Uterus (tissue), 4 donors: ENCODE data around the gene TMEM272. TPM values are rescaled to one million over a fixed set of nuclear protein-coding genes. Genes with fewer than 3 reads are reported as not detected.

Experiments used
- DNase-seq, 2 donors: peaks; one replicate each; pipeline ENCODE4 v3.0.0-alpha.2; 2019 to 2020
- H3K27ac ChIP-seq, 2 donors: fragments of 200-600 bp; sonication (generic); 1 replicate in 1 of 2; 2 replicates in 1 of 2; pipeline ENCODE4 v1.5.1; 2016 to 2018
- H3K27me3 ChIP-seq, 2 donors: fragments of 200-600 bp; sonication (generic); one replicate each; pipeline ENCODE4 v1.5.1; 2018 to 2019; ENCODE audit warnings: control low read depth in 1 of 2
- H3K36me3 ChIP-seq, 2 donors: fragments of 200-600 bp; sonication (generic); one replicate each; pipeline ENCODE4 v1.5.1; 2019; ENCODE audit warnings: control low read depth in 1 of 2
- H3K4me1 ChIP-seq, 2 donors: fragments of 200-600 bp; sonication (generic); one replicate each; pipeline ENCODE4 v1.5.1; 2018 to 2019; ENCODE audit warnings: control low read depth in 1 of 2
- H3K4me3 ChIP-seq, 2 donors: fragments of 200-600 bp; sonication (generic); 1 replicate in 1 of 2; 2 replicates in 1 of 2; pipeline ENCODE4 v1.5.1; 2018 to 2019; ENCODE audit warnings: mild to moderate bottlenecking in 1 of 2
- H3K9me3 ChIP-seq, 2 donors: fragments of 200-600 bp; sonication (generic); one replicate each; pipeline ENCODE4 v1.5.1; 2019; ENCODE audit warnings: control low read depth in 1 of 2
- POLR2A ChIP-seq, 2 donors: fragments of 450-650 bp; IDR thresholded peaks; one replicate each; pipeline ENCODE4 v1.6.1; 2016; ENCODE audit warnings: antibody characterized with exemption in 2 of 2, mild to moderate bottlenecking in 1 of 2, moderate library complexity in 1 of 2
- intact Hi-C: fragments of 100-400 bp; cut with DNase I; formaldehyde crosslinking; loops from one replicate; pipeline ENCODE4 v1.15.1; 2023; ENCODE audit warnings: low total_unique reads
- total RNA-seq, 4 donors: library from RNA; depleted of rRNA in 3 of 4; stranded (reverse); fragments of >200 nt in 3 of 4; gene quantifications; one replicate each; pipeline versions ENCODE4 v1.1.0 to v1.2.4, GENCODE V29; 2014 to 2023
- TF ChIP-seq, protein P1 (sequence below), 4 experiments: fragments of 200-600 bp in 2 of 4; fragments of 450-650 bp in 2 of 4; sonication (generic) in 2 of 4; IDR thresholded peaks; one replicate each; pipeline ENCODE4 v1.5.1; 2016 to 2019; ENCODE audit warnings: antibody characterized with exemption in 4 of 4, mild to moderate bottlenecking in 2 of 4, moderate library complexity in 1 of 4
- donor health status: DM: yes; HTN: yes; CAD: no.

Gene TMEM272
- total RNA-seq, 4 donors from 2014 or later = 0.14 to 0.52 TPM; not detected in 2

DNA sequence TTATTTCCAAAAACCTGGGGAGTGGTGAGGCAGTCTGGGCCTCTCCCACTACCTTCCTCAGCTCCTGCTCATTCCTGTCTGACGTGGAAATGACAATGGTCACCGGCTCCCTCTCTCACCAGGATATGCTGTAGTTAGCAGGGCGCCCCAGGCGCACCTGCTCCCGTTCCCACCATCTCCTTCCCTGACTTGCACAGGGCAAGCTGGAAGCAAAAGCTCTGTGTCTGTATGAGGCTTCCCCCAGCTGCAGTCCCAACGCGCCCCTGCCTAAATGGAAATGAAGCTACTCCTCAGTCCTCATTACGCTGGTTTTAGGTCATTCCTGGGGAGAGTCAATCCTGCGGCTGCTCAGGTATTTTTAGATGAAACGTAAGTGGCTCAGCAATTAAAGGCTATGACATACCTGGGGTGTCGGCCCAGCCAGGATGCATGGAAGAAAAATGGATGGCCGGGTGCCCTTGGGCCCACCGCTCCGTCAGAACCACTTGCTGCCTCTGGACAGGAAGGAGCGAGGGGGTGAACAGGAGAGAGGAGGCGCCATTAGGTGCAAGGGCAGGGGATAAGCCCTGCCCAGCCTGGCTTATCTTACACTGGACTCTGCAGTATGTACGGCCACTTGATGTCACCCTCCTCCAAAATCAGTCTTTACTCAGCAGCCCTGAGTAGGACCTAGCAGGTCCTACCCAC lies 73.4 kb downstream of the TMEM272 start:
- H3K9me3 ChIP-seq = no peaks in the 10 kb centered on the region
- H3K4me1 ChIP-seq = peaks cover 9 to 10% of the 10 kb centered on the region in 2 donors
- H3K4me3 ChIP-seq = no peak overlapping the region
- DNase-seq = no peak
- no peaks in the 10 kb centered on the region for H3K27me3 ChIP-seq
- TF ChIP-seq, protein P1, sequence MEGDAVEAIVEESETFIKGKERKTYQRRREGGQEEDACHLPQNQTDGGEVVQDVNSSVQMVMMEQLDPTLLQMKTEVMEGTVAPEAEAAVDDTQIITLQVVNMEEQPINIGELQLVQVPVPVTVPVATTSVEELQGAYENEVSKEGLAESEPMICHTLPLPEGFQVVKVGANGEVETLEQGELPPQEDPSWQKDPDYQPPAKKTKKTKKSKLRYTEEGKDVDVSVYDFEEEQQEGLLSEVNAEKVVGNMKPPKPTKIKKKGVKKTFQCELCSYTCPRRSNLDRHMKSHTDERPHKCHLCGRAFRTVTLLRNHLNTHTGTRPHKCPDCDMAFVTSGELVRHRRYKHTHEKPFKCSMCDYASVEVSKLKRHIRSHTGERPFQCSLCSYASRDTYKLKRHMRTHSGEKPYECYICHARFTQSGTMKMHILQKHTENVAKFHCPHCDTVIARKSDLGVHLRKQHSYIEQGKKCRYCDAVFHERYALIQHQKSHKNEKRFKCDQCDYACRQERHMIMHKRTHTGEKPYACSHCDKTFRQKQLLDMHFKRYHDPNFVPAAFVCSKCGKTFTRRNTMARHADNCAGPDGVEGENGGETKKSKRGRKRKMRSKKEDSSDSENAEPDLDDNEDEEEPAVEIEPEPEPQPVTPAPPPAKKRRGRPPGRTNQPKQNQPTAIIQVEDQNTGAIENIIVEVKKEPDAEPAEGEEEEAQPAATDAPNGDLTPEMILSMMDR (IDR thresholded peaks at IDR 0.05) = no peak
- TF ChIP-seq POLR2A (IDR thresholded peaks at IDR 0.05) = no peak
- intact Hi-C loops = no loop called here
- H3K36me3 ChIP-seq = no peaks in the 10 kb centered on the region
- peak overlapping the region; percentile 92 to 96 for H3K27ac ChIP-seq

DNA sequence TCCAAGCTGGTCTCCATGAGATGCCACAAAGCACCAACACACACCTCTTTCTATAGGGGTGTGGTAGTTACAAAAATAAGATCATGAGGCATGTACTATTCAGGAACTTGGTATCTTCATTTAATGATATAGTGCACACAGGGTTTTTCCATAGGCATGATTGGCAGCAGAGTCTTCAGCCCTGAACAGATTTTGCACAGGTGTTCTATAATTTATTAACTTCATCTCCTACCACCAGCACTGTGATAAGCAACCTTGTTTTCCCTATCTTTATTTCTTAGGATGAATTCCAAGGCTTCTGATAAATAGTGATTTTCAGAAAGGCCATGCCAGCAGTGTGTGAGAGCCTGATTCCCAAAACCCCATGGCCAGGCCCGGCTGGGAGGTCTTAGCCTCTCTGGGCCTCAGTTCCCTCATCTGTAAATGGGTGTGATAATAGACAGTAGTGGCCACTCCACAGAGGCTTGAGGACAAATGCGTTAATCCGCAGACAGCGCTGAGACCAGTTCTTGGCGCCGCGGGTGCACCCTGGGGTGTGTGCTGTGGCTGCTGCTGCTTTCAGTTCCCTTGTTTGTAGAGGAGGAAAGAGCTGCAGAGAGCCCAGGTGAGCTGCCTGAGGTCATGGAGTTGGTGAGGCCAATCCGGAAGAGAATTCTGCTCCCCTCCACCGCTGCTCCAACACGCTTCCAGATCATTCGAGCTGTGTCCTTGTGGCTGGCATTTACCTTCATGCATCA lies 74.1 kb downstream of the TMEM272 start:
- Histone ChIP-seq H3K9me3 (no peaks in the 10 kb centered on the region), H3K4me1 (peaks cover 9 to 10% of the 10 kb centered on the region in 2 donors), H3K27ac (peak overlapping the region; percentile 92 to 96), H3K36me3 (no peaks in the 10 kb centered on the region), H3K27me3 (no peaks in the 10 kb centered on the region), H3K4me3 (no peak overlapping the region)
- TF ChIP-seq POLR2A (IDR thresholded peaks at IDR 0.05) = no peak
- TF ChIP-seq, protein P1 (IDR thresholded peaks at IDR 0.05) = no peak
- no peak for DNase-seq
- intact Hi-C loops = no loop called here

DNA sequence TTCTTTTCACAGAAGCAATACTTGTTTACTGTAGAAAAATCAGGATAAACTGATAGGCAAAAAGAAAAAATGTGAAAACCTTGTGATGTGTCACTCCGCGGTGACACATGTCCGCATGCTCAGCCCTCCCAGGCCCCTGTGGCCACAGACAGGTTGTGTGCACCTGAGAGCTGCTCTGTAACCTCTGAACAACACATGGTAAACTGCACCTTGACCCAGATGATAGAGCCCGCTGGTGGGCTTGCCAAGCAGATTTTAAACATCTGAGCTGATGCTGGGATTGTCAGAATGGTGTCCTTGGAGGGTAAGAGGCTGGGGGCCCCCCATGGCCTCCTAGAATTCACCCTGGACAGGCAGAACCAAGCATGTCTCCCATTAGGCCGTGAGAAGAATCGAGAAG lies 74.8 kb downstream of the TMEM272 start:
- no peak for DNase-seq
- no peaks in the 10 kb centered on the region for H3K36me3 ChIP-seq
- peaks cover 9 to 10% of the 10 kb centered on the region in 2 donors for H3K4me1 ChIP-seq
- no peak overlapping the region for H3K4me3 ChIP-seq
- TF ChIP-seq, protein P1 (IDR thresholded peaks at IDR 0.05) = no peak
- no peak for TF ChIP-seq POLR2A (IDR thresholded peaks at IDR 0.05)
- H3K9me3 ChIP-seq = no peaks in the 10 kb centered on the region
- intact Hi-C loops = no loop called here
- peak overlapping the region; percentile 92 to 96 for H3K27ac ChIP-seq
- H3K27me3 ChIP-seq = no peaks in the 10 kb centered on the region

DNA sequence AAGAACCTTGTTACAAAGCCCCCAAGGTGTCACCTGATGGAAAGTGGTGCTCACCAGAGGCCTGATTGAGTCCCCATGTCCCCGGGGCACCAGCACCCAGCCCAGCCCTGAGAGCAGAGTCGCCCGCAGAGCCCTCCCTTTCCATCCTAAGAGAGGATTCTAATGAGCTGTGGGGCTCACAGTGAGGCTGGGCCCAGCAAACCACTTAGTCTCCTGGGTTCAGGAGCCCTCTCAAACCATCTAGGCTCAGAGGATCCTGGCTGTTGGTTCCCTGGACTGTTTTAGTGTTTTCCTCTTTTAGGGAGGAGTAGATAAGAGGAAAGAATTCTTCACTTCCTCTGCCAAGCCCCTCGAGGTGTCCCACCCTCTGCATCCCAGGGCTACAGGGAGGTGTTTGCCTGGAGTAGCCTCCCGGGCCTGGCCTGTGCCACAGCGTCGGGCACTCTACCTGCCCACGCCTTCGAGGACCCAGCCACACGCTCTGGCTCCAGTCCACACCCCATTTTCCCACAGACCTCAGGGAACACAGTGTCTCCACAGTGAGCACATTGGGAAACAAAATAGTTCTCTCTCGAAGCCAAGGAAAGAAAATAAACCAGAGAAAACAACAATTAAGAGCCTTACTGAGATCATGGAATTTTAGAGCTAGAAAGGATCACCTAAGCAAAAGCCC lies 75.4 kb downstream of the TMEM272 start:
- DNase-seq = peak; percentile 84 to 86
- TF ChIP-seq, protein P1 (IDR thresholded peaks at IDR 0.05) = no peak
- no peak for TF ChIP-seq POLR2A (IDR thresholded peaks at IDR 0.05)
- Histone ChIP-seq H3K27ac (peak overlapping the region; percentile 92 to 96), H3K27me3 (no peaks in the 10 kb centered on the region), H3K36me3 (no peaks in the 10 kb centered on the region), H3K9me3 (no peaks in the 10 kb centered on the region), H3K4me3 (no peak overlapping the region), H3K4me1 (peaks cover 9 to 10% of the 10 kb centered on the region in 2 donors)
- intact Hi-C loops = no loop called here

DNA sequence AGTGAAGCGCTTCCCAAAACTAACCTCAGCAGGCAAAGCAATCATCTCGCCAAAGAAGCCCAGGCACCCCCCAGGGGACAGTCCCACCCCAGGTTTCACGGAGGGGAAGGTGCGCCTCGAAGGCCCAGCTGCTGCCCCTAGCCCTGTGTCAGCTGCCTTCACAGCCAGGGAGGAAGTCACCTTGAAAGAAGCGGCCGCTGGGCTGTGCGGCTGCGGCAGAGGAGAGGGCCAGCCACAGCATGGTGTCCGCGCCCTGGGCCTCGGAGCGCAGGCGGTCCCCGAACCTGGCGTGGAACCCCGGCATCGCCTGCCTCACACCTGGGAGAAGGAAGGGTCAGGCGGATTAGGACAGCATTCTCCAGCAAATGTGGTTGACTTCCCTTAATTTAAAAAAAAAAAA lies 76.0 kb downstream of the TMEM272 start:
- H3K4me1 ChIP-seq = peaks cover 9 to 10% of the 10 kb centered on the region in 2 donors

More for the DNA sequence above, 76.0 kb downstream of the TMEM272 start:
- Histone ChIP-seq H3K36me3 (no peaks in the 10 kb centered on the region), H3K27me3 (no peaks in the 10 kb centered on the region), H3K27ac (peak overlapping the region; percentile 92 to 96), H3K4me3 (no peak overlapping the region), H3K9me3 (no peaks in the 10 kb centered on the region)
- intact Hi-C loops = no loop called here
- no peak for TF ChIP-seq POLR2A (IDR thresholded peaks at IDR 0.05)
- TF ChIP-seq, protein P1 (IDR thresholded peaks at IDR 0.05) = no peak
- DNase-seq = no peak
